HCT116 (cell line): ENCODE measurements around the gene MAPKAP1. TPM values are rescaled to one million over a fixed set of nuclear protein-coding genes. Genes with fewer than 3 reads are reported as not detected.
A peak's percentile ranks its signal among the peaks of the same experiment; 100 is the strongest.

Experiments
- ATAC-seq: fragments of 200-7000 bp; cut with Tn5 transposase; 2 replicates; pipeline ENCODE4 v1.9.1; 2020; ENCODE audit warnings: mild to moderate bottlenecking, moderate library complexity
- BruUV-seq: library from RNA; stranded (reverse); fragments of 400-500 nt; replicated peaks from 2 replicates; lab custom pipeline; 2021; lab: Mats Ljungman, UMichigan
- CTCF ChIA-PET: fragments of 300-600 bp; sonication (Branson Sonifier 250); formaldehyde crosslinking; loops from one replicate; lab custom pipeline; 2021; ENCODE audit warnings: antibody characterized with exemption; lab: Charles Lee
- POLR2A ChIA-PET: fragments of 300-600, 350-600 bp; sonication (Branson Sonifier 250); formaldehyde crosslinking; loops from one replicate; lab custom pipeline; 2021; ENCODE audit warnings: antibody characterized with exemption; lab: Charles Lee
- RAD21 ChIA-PET, 2 experiments: fragments of 300-600 bp; sonication (Branson Sonifier 250); formaldehyde crosslinking; loops; one replicate each; lab custom pipeline; 2023; ENCODE audit warnings: low total read pairs in 2 of 2; ENCODE audit not compliant: uncharacterized antibody in 2 of 2, unreplicated experiment in 2 of 2, low non-redundant PET in 1 of 2; lab: Charles Lee
- DNase-seq: peaks from one replicate; pipeline ENCODE4 v3.0.0-alpha.2; 2010; ENCODE audit warnings: low read depth, low spot score
- H2AFZ ChIP-seq: fragments of 200-600 bp; shearing (Covaris generic), sonication (generic); 2 replicates; pipeline ENCODE4 v1.6.1; 2017; ENCODE audit warnings: low read depth, mixed run types, mixed read lengths, antibody characterized with exemption, low read length; ENCODE audit not compliant: poor library complexity, severe bottlenecking
- H3K27ac ChIP-seq: 2 replicates; pipeline ENCODE4 v1.5.1; 2012; ENCODE audit warnings: low read depth, low read length
- H3K27me3 ChIP-seq: fragments of 200-600 bp; sonication (generic); 2 replicates; pipeline ENCODE4 v1.6.1; 2016; ENCODE audit warnings: mixed run types, low read length, mixed read lengths; ENCODE audit not compliant: insufficient read depth
- H3K36me3 ChIP-seq, 2 experiments: fragments of 200-500 bp in 1 of 2; fragments of 200-600 bp in 1 of 2; sonication (Bioruptor generic) in 1 of 2; sonication (generic) in 1 of 2; 2 replicates each; pipeline versions ENCODE4 v1.5.1 to v1.6.1; 2014 to 2016; ENCODE audit warnings: low read length in 2 of 2, inconsistent platforms in 1 of 2, mixed read lengths in 1 of 2, mixed run types in 1 of 2; ENCODE audit not compliant: insufficient read depth in 2 of 2, control insufficient read depth in 1 of 2
- H3K4me1 ChIP-seq, 2 experiments: fragments of 200-600 bp in 1 of 2; sonication (generic) in 1 of 2; 2 replicates each; pipeline versions ENCODE4 v1.5.1 to v1.6.1; 2012 to 2017; ENCODE audit warnings: low read length in 2 of 2, inconsistent platforms in 1 of 2, mild to moderate bottlenecking in 1 of 2, mixed read lengths in 1 of 2, mixed run types in 1 of 2, moderate library complexity in 1 of 2; ENCODE audit not compliant: insufficient read depth in 2 of 2, control insufficient read depth in 1 of 2
- H3K4me2 ChIP-seq: fragments of 200-600 bp; sonication (generic); 2 replicates; pipeline ENCODE4 v1.6.1; 2017; ENCODE audit warnings: mixed run types, low read length, mixed read lengths
- H3K4me3 ChIP-seq, 2 experiments: fragments of 200-600 bp in 1 of 2; sonication (generic) in 1 of 2; replicated peaks in 1 of 2; 2 replicates each; pipeline ENCODE4 v1.5.1; 2011 to 2016; ENCODE audit warnings: low read length in 2 of 2, control low read depth in 1 of 2, low read depth in 1 of 2, mild to moderate bottlenecking in 1 of 2, mixed read lengths in 1 of 2, mixed run types in 1 of 2
- H3K79me2 ChIP-seq: fragments of 200-600 bp; sonication (generic); 2 replicates; pipeline ENCODE4 v1.6.1; 2017; ENCODE audit warnings: mild to moderate bottlenecking, mixed run types, low read length, moderate library complexity, mixed read lengths; ENCODE audit not compliant: insufficient read depth
- H3K9ac ChIP-seq: fragments of 200-600 bp; sonication (generic); 2 replicates; pipeline ENCODE4 v1.6.1; 2016; ENCODE audit warnings: low read length, mixed read lengths
- H3K9me2 ChIP-seq: fragments of 200-600 bp; sonication (generic), shearing (Covaris generic); 2 replicates; pipeline ENCODE4 v1.6.1; 2017; ENCODE audit warnings: mixed run types, mild to moderate bottlenecking, moderate library complexity; ENCODE audit not compliant: insufficient read depth
- H3K9me3 ChIP-seq, 2 experiments: fragments of 200-500 bp in 1 of 2; fragments of 200-600 bp in 1 of 2; sonication (Bioruptor generic) in 1 of 2; sonication (generic) in 1 of 2; 2 replicates each; pipeline ENCODE4 v1.6.1; 2014 to 2017; ENCODE audit warnings: low read length in 2 of 2, mixed read lengths in 2 of 2, inconsistent platforms in 1 of 2, low read depth in 1 of 2, mild to moderate bottlenecking in 1 of 2, mixed run types in 1 of 2, moderate library complexity in 1 of 2; ENCODE audit not compliant: control insufficient read depth in 1 of 2, insufficient read depth in 1 of 2
- H4K20me1 ChIP-seq: fragments of 200-600 bp; sonication (generic), shearing (Covaris generic); 2 replicates; pipeline ENCODE4 v1.6.1; 2017; ENCODE audit warnings: mixed run types, mild to moderate bottlenecking, moderate library complexity; ENCODE audit not compliant: insufficient read depth
- CEBPB ChIP-seq: IDR thresholded peaks from 2 replicates; pipeline ENCODE4 v1.6.1; 2012; ENCODE audit warnings: low read depth
- CTCF ChIP-seq, 3 experiments: fragments of 200-600 bp in 1 of 3; sonication (generic) in 1 of 3; IDR thresholded peaks in 2 of 3; conservative IDR thresholded peaks in 1 of 3; 2 replicates each; pipeline ENCODE4 v1.5.1; 2012 to 2017; ENCODE audit warnings: low read depth in 2 of 3, low read length in 2 of 3, antibody characterized with exemption in 1 of 3, borderline replicate concordance in 1 of 3, control low read depth in 1 of 3, mild to moderate bottlenecking in 1 of 3, mixed read lengths in 1 of 3, mixed run types in 1 of 3, moderate library complexity in 1 of 3; ENCODE audit not compliant: insufficient read depth in 1 of 3
- EZH2phosphoT487 ChIP-seq: fragments of 200-600 bp; IDR thresholded peaks from 2 replicates; pipeline ENCODE4 v1.6.1; 2018; ENCODE audit warnings: antibody characterized with exemption, borderline replicate concordance
- FOSL1 ChIP-seq: IDR thresholded peaks from 2 replicates; pipeline ENCODE4 v1.6.1; 2012; ENCODE audit warnings: low read depth
- POLR2AphosphoS5 ChIP-seq: IDR thresholded peaks from 2 replicates; pipeline ENCODE4 v1.6.1; 2011; ENCODE audit warnings: mild to moderate bottlenecking, low read depth, low read length, moderate library complexity
- intact Hi-C: fragments of 100-400 bp; cut with micrococcal nuclease; formaldehyde crosslinking; loops from 2 replicates; pipeline ENCODE4 v1.10.0; 2022
- total RNA-seq: library from RNA; stranded (reverse); gene quantifications from one replicate; pipeline ENCODE4 v1.2.1, GENCODE V29; 2021; ENCODE audit not compliant: unreplicated experiment
- TF ChIP-seq, protein P1 (sequence below): IDR thresholded peaks from 2 replicates; pipeline ENCODE4 v1.6.1; 2011; ENCODE audit warnings: mild to moderate bottlenecking, low read length, moderate library complexity; ENCODE audit not compliant: insufficient replicate concordance; ENCODE audit errors: extremely low read depth
- TF ChIP-seq, protein P2 (sequence below): IDR thresholded peaks from 2 replicates; pipeline ENCODE4 v1.6.1; 2012; ENCODE audit warnings: low read depth

The MAPKAP1 gene
- total RNA-seq, 1 experiment from 2014 or later: 72.5 TPM

DNA sequence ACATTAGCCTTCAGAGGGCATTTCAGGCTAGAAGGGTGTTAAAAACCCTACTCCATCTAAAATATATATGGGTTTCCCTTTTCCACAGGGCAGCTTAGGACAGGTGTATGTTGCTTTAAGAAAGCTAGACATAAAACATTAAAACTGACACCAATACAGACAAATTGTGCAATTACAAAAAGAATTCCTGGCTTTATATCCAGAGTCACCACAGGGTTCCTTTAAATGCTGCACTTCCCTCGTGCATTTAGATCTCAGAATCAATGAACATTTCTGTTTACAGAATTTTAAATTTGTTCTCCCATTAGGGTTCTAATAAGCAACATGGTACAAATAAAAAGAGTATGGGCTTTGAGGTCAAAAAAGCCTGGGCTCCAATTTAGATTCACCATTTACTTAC lies 170.2 kb downstream of the MAPKAP1 start:
- ATAC-seq: no peak
- no peaks in the 10 kb centered on the region for H4K20me1 ChIP-seq
- no peak overlapping the region for H3K27ac ChIP-seq
- peaks cover 32 to 45% of the 10 kb centered on the region in 2 experiments for H3K4me1 ChIP-seq
- H3K4me3 ChIP-seq: no peak overlapping the region
- H3K27me3 ChIP-seq: no peaks in the 10 kb centered on the region
- no peaks in the 10 kb centered on the region for H3K9me3 ChIP-seq
- POLR2A ChIA-PET: no interaction called here
- TF ChIP-seq CEBPB (0 out of 2 replicates have a peak, but pooled peaks have one; percentile 10), EZH2phosphoT487 (no peak), POLR2AphosphoS5 (no peak), FOSL1 (no peak), CTCF (IDR thresholded peaks at IDR 0.05 in 2 of 3, conservative IDR thresholded peaks at IDR 0.05 in 1 of 3; ENCODE audit: borderline replicate concordance in 1 of 3, insufficient read depth in 1 of 3, low read depth in 2 of 3, low read length in 2 of 3) (no peak)
- TF ChIP-seq, protein P1, sequence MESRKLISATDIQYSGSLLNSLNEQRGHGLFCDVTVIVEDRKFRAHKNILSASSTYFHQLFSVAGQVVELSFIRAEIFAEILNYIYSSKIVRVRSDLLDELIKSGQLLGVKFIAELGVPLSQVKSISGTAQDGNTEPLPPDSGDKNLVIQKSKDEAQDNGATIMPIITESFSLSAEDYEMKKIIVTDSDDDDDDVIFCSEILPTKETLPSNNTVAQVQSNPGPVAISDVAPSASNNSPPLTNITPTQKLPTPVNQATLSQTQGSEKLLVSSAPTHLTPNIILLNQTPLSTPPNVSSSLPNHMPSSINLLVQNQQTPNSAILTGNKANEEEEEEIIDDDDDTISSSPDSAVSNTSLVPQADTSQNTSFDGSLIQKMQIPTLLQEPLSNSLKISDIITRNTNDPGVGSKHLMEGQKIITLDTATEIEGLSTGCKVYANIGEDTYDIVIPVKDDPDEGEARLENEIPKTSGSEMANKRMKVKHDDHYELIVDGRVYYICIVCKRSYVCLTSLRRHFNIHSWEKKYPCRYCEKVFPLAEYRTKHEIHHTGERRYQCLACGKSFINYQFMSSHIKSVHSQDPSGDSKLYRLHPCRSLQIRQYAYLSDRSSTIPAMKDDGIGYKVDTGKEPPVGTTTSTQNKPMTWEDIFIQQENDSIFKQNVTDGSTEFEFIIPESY: no peak
- TF ChIP-seq, protein P2, sequence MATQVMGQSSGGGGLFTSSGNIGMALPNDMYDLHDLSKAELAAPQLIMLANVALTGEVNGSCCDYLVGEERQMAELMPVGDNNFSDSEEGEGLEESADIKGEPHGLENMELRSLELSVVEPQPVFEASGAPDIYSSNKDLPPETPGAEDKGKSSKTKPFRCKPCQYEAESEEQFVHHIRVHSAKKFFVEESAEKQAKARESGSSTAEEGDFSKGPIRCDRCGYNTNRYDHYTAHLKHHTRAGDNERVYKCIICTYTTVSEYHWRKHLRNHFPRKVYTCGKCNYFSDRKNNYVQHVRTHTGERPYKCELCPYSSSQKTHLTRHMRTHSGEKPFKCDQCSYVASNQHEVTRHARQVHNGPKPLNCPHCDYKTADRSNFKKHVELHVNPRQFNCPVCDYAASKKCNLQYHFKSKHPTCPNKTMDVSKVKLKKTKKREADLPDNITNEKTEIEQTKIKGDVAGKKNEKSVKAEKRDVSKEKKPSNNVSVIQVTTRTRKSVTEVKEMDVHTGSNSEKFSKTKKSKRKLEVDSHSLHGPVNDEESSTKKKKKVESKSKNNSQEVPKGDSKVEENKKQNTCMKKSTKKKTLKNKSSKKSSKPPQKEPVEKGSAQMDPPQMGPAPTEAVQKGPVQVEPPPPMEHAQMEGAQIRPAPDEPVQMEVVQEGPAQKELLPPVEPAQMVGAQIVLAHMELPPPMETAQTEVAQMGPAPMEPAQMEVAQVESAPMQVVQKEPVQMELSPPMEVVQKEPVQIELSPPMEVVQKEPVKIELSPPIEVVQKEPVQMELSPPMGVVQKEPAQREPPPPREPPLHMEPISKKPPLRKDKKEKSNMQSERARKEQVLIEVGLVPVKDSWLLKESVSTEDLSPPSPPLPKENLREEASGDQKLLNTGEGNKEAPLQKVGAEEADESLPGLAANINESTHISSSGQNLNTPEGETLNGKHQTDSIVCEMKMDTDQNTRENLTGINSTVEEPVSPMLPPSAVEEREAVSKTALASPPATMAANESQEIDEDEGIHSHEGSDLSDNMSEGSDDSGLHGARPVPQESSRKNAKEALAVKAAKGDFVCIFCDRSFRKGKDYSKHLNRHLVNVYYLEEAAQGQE: no peak
- H3K9ac ChIP-seq: no peak overlapping the region
- no peak for DNase-seq
- RAD21 ChIA-PET: no interaction called here
- H3K36me3 ChIP-seq: no peaks in the 10 kb centered on the region
- H2AFZ ChIP-seq: no peak overlapping the region
- CTCF ChIA-PET: interaction anchor here (1.2 to 1.3 kb wide), 2 partner anchors 14 to 109 kb away, joined by 3 read pairs; no protein-coding TSS in a partner anchor
- H3K79me2 ChIP-seq: no peaks in the 10 kb centered on the region
- H3K4me2 ChIP-seq: peak overlapping the region; percentile 54
- intact Hi-C loops: no loop called here
- no peaks in the 10 kb centered on the region for H3K9me2 ChIP-seq
- no TSS peak for BruUV-seq
